Endothelial cell of umbilical vein (primary cell): Measurements from ENCODE around the gene PROSER1.

Experiments used
- CTCF ChIP-seq, 2 donors: IDR thresholded peaks; 1 replicate in 1 of 2; 2 replicates in 1 of 2; pipeline ENCODE4 v1.5.1; 2011; ENCODE audit warnings: low read length in 2 of 2, mild to moderate bottlenecking in 2 of 2, moderate library complexity in 2 of 2, control low read depth in 1 of 2, inconsistent platforms in 1 of 2, low read depth in 1 of 2; ENCODE audit not compliant: insufficient read depth in 1 of 2; ENCODE audit errors: extremely low read depth in 1 of 2
- EZH2 ChIP-seq: IDR thresholded peaks from 2 replicates; pipeline ENCODE4 v1.6.1; 2012; ENCODE audit warnings: borderline replicate concordance, low read depth, mild to moderate bottlenecking, moderate library complexity, low read length, inconsistent platforms; ENCODE audit not compliant: severe bottlenecking
- GATA2 ChIP-seq: IDR thresholded peaks from 2 replicates; pipeline ENCODE4 v1.7.0; 2011; ENCODE audit warnings: low read depth, mild to moderate bottlenecking, moderate library complexity, mixed read lengths, low read length; ENCODE audit not compliant: insufficient read length, insufficient read depth
- JUN ChIP-seq: IDR thresholded peaks from 2 replicates; pipeline ENCODE4 v1.6.1; 2011; ENCODE audit warnings: borderline replicate concordance, low read depth; ENCODE audit not compliant: insufficient read length, insufficient read depth
- MAX ChIP-seq: IDR thresholded peaks from 2 replicates; pipeline ENCODE4 v1.6.1; 2011; ENCODE audit not compliant: insufficient read depth, insufficient read length
- MYC ChIP-seq: IDR thresholded peaks from one replicate; pipeline ENCODE4 v1.6.1; 2011; ENCODE audit warnings: mild to moderate bottlenecking, low read depth, low read length
- POLR2A ChIP-seq: IDR thresholded peaks from 2 replicates; pipeline ENCODE4 v1.6.1; 2012; ENCODE audit warnings: low read depth, mild to moderate bottlenecking, control low read depth, low read length
- POLR2AphosphoS5 ChIP-seq: IDR thresholded peaks from 2 replicates; pipeline ENCODE4 v1.6.1; 2012; ENCODE audit warnings: low read depth, mild to moderate bottlenecking, control low read depth, low read length, moderate library complexity; ENCODE audit not compliant: insufficient read depth

DNA sequence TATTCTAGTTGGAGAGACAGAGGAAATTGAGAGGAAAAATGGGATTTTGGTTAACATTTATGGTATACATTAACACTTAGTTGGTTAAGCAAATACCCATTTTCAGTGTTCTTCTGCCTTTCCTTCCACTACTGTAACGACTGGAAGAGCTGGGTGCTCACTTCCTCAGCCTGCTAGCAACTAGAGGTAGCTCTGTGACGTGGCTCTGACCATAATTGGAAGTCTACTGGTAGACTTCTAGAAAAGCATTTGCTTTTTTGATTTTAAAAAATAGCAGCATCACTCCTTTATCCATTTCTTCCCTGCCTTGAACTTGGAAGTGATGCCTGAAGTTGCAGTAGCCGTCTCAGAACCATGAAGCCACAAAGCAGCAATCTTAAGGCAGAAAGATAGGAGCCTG, 16.2 kb upstream of the PROSER1 start:
- TF ChIP-seq CTCF (IDR thresholded peaks at IDR 0.05; ENCODE audit: extremely low read depth in 1 of 2, insufficient read depth in 1 of 2, low read depth in 1 of 2, low read length in 2 of 2) (no peak), POLR2A (no peak), EZH2 (no peak), GATA2 (no peak), POLR2AphosphoS5 (no peak), MAX (no peak), MYC (no peak), JUN (no peak)
